Activated CD8-positive, alpha-beta memory T cell treated with anti-CD3 and anti-CD28 coated beads for 24 hours (primary cell): Measurements from ENCODE around the gene ARPC2.

Experiments
- DNase-seq: peaks from one replicate; pipeline ENCODE4 v3.0.0-alpha.2; 2020

The ARPC2 gene

GRCh38 chr2:218291318-218292047 lies 74.5 kb downstream of the ARPC2 start:
- DNase-seq = peak; percentile 71

GRCh38 chr2:218292048-218293014 lies 75.3 kb downstream of the ARPC2 start, which contains the start of gene TMBIM1:
TSS of gene TMBIM1 (minus strand) at chr2:218292503. CDS start at chr2:218282141, 10,362 bp downstream.
- DNase-seq = peak; percentile 92

GRCh38 chr2:218293715-218294429 lies 76.9 kb downstream of the ARPC2 start:
- no peak for DNase-seq

GRCh38 chr2:218294430-218295022 lies 77.5 kb downstream of the ARPC2 start:
- no peak for DNase-seq

- no peak for DNase-seq
Observed at GRCh38 chr2:218295029-218295428, 78.0 kb downstream of the ARPC2 start.

GRCh38 chr2:218296200-218296599 lies 79.2 kb downstream of the ARPC2 start:
- no peak for DNase-seq

GRCh38 chr2:218296847-218297246 lies 79.9 kb downstream of the ARPC2 start:
- DNase-seq = no peak

GRCh38 chr2:218298314-218298875 lies 81.4 kb downstream of the ARPC2 start:
- DNase-seq = no peak

GRCh38 chr2:218300141-218300540 lies 83.2 kb downstream of the ARPC2 start:
- no peak for DNase-seq

- peak; percentile 93 for DNase-seq
Observed at GRCh38 chr2:218301176-218301819, 84.3 kb downstream of the ARPC2 start.
